PC-9 (cell line): ENCODE results near the gene ACVR2B. TPM values are rescaled to one million over a fixed set of nuclear protein-coding genes. Genes with fewer than 3 reads are reported as not detected.
A peak's percentile ranks its signal among the peaks of the same experiment; 100 is the strongest.

ENCODE experiments used
- BruUV-seq: library from RNA; stranded (reverse); fragments of 400-500 nt; replicated peaks from 2 replicates; lab custom pipeline; 2021; lab: Mats Ljungman, UMichigan
- CTCF ChIA-PET: fragments of 300-600 bp; sonication (Branson Sonifier 250); formaldehyde crosslinking; loops from one replicate; lab custom pipeline; 2022; ENCODE audit warnings: antibody characterized with exemption; lab: Charles Lee
- POLR2A ChIA-PET: fragments of 300-600 bp; sonication (Branson Sonifier 250); formaldehyde crosslinking; loops from one replicate; lab custom pipeline; 2022; ENCODE audit warnings: antibody characterized with exemption; ENCODE audit not compliant: unreplicated experiment; lab: Charles Lee
- DNase-seq, 2 experiments: peaks; one replicate each; pipeline versions ENCODE4 v3.0.0 to v3.0.0-alpha.2; 2015 to 2022; ENCODE audit warnings: mixed read lengths in 1 of 2
- H2AFZ ChIP-seq: fragments of 200-600 bp; sonication (generic); 2 replicates; pipeline ENCODE4 v1.8.1; 2017; ENCODE audit warnings: antibody characterized with exemption
- H3F3A ChIP-seq: fragments of 200-600 bp; sonication (generic); 2 replicates; pipeline ENCODE4 v1.8.1; 2017; ENCODE audit warnings: antibody characterized with exemption, mild to moderate bottlenecking, low read depth; ENCODE audit not compliant: insufficient read depth
- H3K27ac ChIP-seq: fragments of 200-600 bp; sonication (generic); 2 replicates; pipeline ENCODE4 v1.6.1; 2016; ENCODE audit warnings: mixed run types
- H3K27me3 ChIP-seq: fragments of 200-600 bp; sonication (generic); 2 replicates; pipeline ENCODE4 v1.6.1; 2016; ENCODE audit warnings: low read depth, mixed run types; ENCODE audit not compliant: insufficient read depth
- H3K36me3 ChIP-seq: fragments of 200-600 bp; sonication (generic); 2 replicates; pipeline ENCODE4 v1.6.1; 2016; ENCODE audit warnings: low read depth, mixed run types
- H3K4me1 ChIP-seq: fragments of 200-600 bp; sonication (generic); replicated peaks from 2 replicates; pipeline ENCODE4 v1.6.1; 2016; ENCODE audit warnings: mixed run types; ENCODE audit not compliant: insufficient read depth
- H3K4me2 ChIP-seq: fragments of 200-600 bp; sonication (generic); 2 replicates; pipeline ENCODE4 v1.6.1; 2017; ENCODE audit warnings: mixed run types
- H3K4me3 ChIP-seq: fragments of 200-600 bp; sonication (generic); 2 replicates; pipeline ENCODE4 v1.6.1; 2016; ENCODE audit warnings: mixed run types
- H3K79me2 ChIP-seq: fragments of 200-600 bp; sonication (generic); 2 replicates; pipeline ENCODE4 v1.6.1; 2017; ENCODE audit warnings: low read depth, mixed run types
- H3K9me2 ChIP-seq: fragments of 200-600 bp; sonication (generic); 2 replicates; pipeline ENCODE4 v1.8.1; 2017; ENCODE audit warnings: mild to moderate bottlenecking; ENCODE audit not compliant: insufficient read depth
- H3K9me3 ChIP-seq: fragments of 200-600 bp; sonication (generic); 2 replicates; pipeline ENCODE4 v1.8.1; 2016; ENCODE audit warnings: low read depth; ENCODE audit not compliant: insufficient read depth
- H4K20me1 ChIP-seq: fragments of 200-600 bp; sonication (generic); 2 replicates; pipeline ENCODE4 v1.8.1; 2017; ENCODE audit not compliant: insufficient read depth
- CTCF ChIP-seq: fragments of 200-600 bp; sonication (generic); conservative IDR thresholded peaks from 2 replicates; pipeline ENCODE4 v1.6.1; 2017; ENCODE audit warnings: mixed run types, antibody characterized with exemption, mild to moderate bottlenecking, moderate library complexity
- EZH2 ChIP-seq: fragments of 200-600 bp; sonication (generic); IDR thresholded peaks from 2 replicates; pipeline ENCODE4 v1.8.0; 2017; ENCODE audit warnings: antibody characterized with exemption, low read depth
- intact Hi-C: fragments of 100-400 bp; cut with micrococcal nuclease; formaldehyde crosslinking; loops from one replicate; pipeline ENCODE4 v1.10.0; 2022; ENCODE audit not compliant: unreplicated experiment
- total RNA-seq: library from RNA; stranded (reverse); gene quantifications from 2 replicates; pipeline ENCODE4 v1.2.3, GENCODE V29; 2021

ACVR2B gene
- total RNA-seq, 1 experiment from 2014 or later = 11.0 TPM

DNA sequence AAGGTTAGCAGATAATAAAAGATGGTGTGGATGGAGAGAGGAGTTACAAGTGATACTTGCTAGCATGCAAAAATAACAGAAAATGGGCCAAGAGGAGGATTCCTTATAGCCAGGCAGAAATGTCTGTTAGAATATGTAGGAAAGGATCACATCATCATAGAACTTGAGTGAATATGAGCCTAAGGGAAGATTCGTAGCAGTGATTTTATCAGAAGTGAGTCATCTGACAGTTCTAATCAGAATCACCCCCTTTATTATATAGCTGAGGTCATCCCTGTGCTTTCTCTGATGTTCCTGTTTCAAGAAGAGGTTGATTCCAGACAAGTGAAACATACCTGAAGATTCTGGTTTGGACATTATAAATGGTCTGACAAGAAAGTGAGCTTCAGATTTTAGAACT is 65.3 kb downstream of the ACVR2B start:
- no TSS peak for BruUV-seq
- Histone ChIP-seq H3K4me1 (no peaks in the 10 kb centered on the region), H3K79me2 (no peaks in the 10 kb centered on the region), H4K20me1 (no peaks in the 10 kb centered on the region; the same call in 1 of the 2 replicates), H3K27me3 (no peaks in the 10 kb centered on the region), H3K9me3 (no peaks in the 10 kb centered on the region), H3K4me2 (no peak overlapping the region), H3K4me3 (no peak overlapping the region), H2AFZ (no peak overlapping the region), H3F3A (no peaks in the 10 kb centered on the region), H3K27ac (no peak overlapping the region), H3K36me3 (no peaks in the 10 kb centered on the region), H3K9me2 (no peaks in the 10 kb centered on the region)
- no peak for DNase-seq
- no peak for TF ChIP-seq EZH2
- TF ChIP-seq CTCF = no peak
- ChIA-PET POLR2A (no interaction called here), CTCF (no interaction called here)
- intact Hi-C loops = no loop called here

- POLR2A ChIA-PET = no interaction called here
- no peak for TF ChIP-seq CTCF
- TF ChIP-seq EZH2 = no peak
- Histone ChIP-seq H3K4me3 (no peak overlapping the region), H4K20me1 (no peaks in the 10 kb centered on the region; the same call in 1 of the 2 replicates), H3K27me3 (no peaks in the 10 kb centered on the region), H3K36me3 (no peaks in the 10 kb centered on the region), H3K9me2 (no peaks in the 10 kb centered on the region), H3K9me3 (no peaks in the 10 kb centered on the region), H3K27ac (no peak overlapping the region), H3F3A (no peaks in the 10 kb centered on the region), H2AFZ (no peak overlapping the region), H3K4me2 (no peak overlapping the region), H3K79me2 (no peaks in the 10 kb centered on the region), H3K4me1 (no peaks in the 10 kb centered on the region)
- no peak for DNase-seq
- intact Hi-C loops = loop anchor here (5.0 kb wide), 2 partner anchors 323 to 768 kb away; no protein-coding TSS in a partner anchor
- BruUV-seq = no TSS peak
- CTCF ChIA-PET = no interaction called here
These were observed 66.0 kb downstream of the ACVR2B start for GRCh38 chr3:38519651-38520050.

DNA sequence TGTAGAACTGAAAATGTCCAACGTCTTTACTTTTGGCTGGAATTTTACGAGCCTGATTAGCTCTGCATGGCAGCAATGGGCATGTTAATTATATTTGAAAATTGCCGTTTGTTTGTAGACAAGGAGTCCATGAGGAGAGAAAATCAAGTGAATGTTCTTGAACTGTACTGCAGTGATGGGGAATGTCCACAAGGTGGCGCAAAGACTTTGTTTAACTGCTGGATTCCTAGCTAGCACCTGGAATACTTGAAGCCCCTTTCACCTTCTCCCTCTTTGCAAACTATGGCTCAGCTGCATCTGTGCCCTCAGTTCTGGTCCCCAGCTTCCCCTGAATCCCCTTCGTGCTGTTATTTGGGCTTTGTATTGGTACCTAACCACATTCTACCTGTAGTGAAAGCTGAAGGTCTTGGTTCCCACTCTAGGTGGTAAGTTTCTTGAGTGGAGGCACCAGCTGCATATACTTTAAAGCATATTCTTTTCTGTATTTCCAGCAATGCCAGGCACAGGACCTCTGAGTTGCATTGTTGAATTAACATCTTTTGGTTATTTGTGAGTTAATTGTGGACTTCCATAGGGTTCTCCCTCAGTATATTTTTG is 67.8 kb downstream of the ACVR2B start:
- intact Hi-C loops = loop anchor here (1.0 to 5.0 kb wide), 5 partner anchors 130 to 766 kb away; no protein-coding TSS in a partner anchor
- Histone ChIP-seq H3K4me3 (no peak overlapping the region), H3K79me2 (no peaks in the 10 kb centered on the region), H3K36me3 (no peaks in the 10 kb centered on the region), H3K9me2 (no peaks in the 10 kb centered on the region), H3K27ac (no peak overlapping the region), H3K4me1 (no peaks in the 10 kb centered on the region), H4K20me1 (no peaks in the 10 kb centered on the region; the same call in 1 of the 2 replicates), H2AFZ (no peak overlapping the region), H3K27me3 (no peaks in the 10 kb centered on the region), H3K4me2 (no peak overlapping the region), H3F3A (no peaks in the 10 kb centered on the region), H3K9me3 (no peaks in the 10 kb centered on the region)
- BruUV-seq = no TSS peak
- TF ChIP-seq CTCF (peak; percentile 91), EZH2 (no peak)
- CTCF ChIA-PET = interaction anchor here (0.6 to 1.2 kb wide), 6 partner anchors 26 to 380 kb away, joined by 3 to 6 read pairs (median 3); partner anchors contain the start of gene EXOG
- POLR2A ChIA-PET = interaction anchor here (0.7 kb wide), 1 partner anchor 163 kb away, joined by 8 read pairs; no protein-coding TSS in a partner anchor
- DNase-seq = peak; percentile 46 to 61
